Cardiac septum (tissue), 1 donor: ENCODE data around the gene KCNAB1. TPM values are rescaled to one million over a fixed set of nuclear protein-coding genes. Genes with fewer than 3 reads are reported as not detected.
"Not testable (repeated sequence)": the region's sequence is repeated elsewhere in the genome, so short reads cannot be mapped to it uniquely, and the experiment has no call there.

ENCODE experiments used
- DNase-seq: peaks from one replicate; pipeline ENCODE4 v3.0.0-alpha.2; 2020; ENCODE audit warnings: low spot score
- intact Hi-C: fragments of 100-400 bp; cut with DNase I; formaldehyde crosslinking; loops from one replicate; pipeline ENCODE4 v1.14.0; 2022
- long read RNA-seq: library from polyadenylated mRNA; unstranded; transcript quantifications from one replicate; pipeline ENCODE4 v2.0.0, GENCODE V29; 2021
- total RNA-seq: library from RNA; stranded (reverse); fragmentation: NEBNext Ultra II Directional; extraction: Animal tissue kit (Norgen Biotek cat#: 25700); gene quantifications from one replicate; pipeline ENCODE4 v1.2.1, GENCODE V29; 2021
- donor health status: DM: no; HTN: no; CAD: no.

The KCNAB1 gene
- total RNA-seq: 2.5 TPM
- long read RNA-seq, partial matches to known transcripts: 1 of 41 reads
- long read RNA-seq, other reads (novel, unspliced or antisense): 40 of 41 reads

DNA sequence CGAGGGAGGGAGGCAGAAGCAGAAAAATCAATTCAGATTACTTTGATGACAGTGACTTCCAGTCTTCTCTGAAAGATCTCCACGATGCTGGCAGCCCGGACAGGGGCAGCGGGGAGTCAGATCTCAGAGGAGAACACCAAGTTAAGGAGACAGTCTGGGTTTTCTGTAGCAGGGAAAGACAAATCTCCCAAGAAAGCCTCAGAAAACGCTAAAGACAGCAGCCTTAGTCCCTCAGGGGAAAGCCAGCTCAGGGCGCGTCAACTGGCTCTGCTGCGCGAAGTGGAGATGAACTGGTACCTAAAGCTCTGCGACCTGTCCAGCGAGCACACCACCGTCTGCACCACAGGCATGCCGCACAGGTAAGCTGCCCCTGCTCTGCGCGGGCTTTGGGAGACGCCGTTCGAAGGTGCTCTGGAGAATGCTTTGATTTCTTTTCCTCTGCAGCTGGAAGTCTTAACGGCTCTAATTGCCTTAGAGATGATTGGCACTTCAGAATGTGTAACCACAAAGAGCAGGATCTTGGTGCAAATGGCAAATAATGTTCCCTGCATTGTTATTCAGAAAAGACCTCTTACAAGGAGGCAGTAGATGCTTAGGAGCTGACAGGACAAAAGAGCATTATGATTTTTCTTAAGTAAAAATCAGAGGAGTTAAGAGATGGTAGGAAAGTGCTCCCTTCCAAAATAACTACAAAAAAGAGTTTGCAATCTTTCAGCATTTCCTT, at the start of gene KCNAB1:
Gene KCNAB1 (plus strand): TSS at position 51 of the 724 bp plus-strand sequence.
- DNase-seq: no peak
- intact Hi-C loops: no loop called here

DNA sequence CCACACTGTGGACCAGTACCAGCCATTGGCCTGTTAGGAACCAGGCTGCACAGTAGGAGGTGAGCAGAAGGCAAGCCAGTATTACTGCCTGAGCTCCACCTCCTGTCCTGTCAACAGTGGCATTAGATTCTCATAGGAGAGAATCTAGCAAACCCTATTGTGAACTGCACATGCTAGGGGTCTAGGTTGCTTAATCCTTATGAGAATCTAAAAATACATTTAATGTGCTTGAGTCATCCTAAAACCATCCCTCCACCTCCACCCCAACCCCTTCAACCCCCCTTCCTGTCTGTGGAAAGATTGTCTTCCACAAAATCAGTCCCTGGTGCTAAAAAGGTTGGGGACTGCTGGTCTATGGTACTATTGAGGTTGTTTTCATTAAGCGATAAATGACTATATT, 49.3 kb upstream of the KCNAB1 start:
- no peak for DNase-seq
- intact Hi-C loops: no loop called here

DNA sequence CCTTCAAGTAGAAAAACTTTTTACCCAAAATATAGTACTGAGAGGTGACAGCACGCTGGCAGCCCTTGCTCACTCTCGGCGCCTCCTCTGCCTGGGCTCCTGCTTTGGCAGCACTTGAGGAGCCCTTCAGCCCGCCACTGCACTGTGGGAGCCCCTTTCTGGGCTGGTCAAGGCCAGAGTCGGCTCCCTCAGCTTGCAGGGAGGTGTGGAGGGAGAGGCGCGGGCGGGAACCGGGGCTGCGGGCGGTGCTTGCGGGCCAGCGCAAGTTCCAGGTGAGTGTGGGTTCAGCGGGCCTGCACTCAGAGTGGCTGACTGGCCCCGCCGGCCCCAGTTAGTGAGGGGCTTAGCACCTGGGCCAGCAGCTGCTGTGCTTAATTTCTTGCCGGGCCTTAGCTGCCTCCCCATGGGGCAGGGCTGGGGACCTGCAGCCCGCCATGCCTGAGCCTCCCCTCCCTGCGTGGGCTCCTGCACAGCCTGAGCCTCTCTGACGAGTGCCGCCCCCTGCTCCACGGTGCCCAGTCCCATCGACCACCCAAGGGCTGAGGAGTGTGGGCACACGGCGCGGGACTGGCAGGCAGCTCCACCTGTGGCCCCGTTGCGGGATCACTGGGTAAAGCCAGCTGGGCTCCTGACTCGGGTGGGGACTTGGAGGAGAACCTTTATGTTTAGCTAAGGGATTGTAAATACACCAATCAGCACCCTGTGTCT, 47.3 kb upstream of the KCNAB1 start:
- DNase-seq, intact Hi-C loops: not testable (repeated sequence)

DNA sequence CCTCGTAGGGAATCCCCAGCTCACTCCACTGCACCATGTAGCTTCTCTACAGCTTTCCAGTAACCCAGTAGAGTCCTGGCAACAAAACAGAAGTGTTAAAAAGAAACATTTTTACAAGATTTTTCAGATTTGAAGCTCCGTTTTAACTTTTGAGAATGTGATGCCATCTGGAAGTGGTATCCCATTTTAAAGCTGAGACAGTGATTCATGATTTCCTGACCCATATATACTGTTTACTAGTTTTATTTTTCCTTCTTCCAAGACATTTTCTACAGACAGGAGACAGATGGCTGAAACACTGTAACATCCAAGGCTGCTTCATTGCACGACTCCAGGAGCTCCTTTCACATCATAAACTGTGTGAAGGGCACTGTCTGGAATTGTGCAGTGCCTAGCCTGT, 30.3 kb upstream of the KCNAB1 start:
- no peak for DNase-seq
- intact Hi-C loops: no loop called here

DNA sequence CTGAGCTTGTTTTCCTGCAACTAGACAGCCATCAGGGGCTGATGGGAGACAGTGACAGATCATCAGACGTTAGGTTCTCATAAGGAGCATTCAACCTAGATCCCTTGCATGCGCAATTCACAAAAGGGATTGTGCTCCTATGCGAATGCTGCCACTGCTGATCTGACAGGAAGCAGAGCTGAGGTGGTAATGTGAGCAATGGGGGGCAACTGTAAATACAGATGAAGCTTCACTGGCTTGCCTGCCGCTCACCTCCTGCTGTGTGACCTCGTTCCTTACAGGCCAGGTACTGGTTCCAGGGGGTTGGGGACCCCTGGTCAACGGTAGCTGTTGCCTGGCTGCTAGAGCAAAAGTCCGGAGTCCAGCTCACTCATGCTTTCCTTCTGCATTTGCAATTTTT, 26.4 kb upstream of the KCNAB1 start:
- no peak for DNase-seq
- intact Hi-C loops: no loop called here

GRCh38 chr3:156094391-156094790, 26.0 kb upstream of the KCNAB1 start:
- DNase-seq: no peak
- intact Hi-C loops: no loop called here

DNA sequence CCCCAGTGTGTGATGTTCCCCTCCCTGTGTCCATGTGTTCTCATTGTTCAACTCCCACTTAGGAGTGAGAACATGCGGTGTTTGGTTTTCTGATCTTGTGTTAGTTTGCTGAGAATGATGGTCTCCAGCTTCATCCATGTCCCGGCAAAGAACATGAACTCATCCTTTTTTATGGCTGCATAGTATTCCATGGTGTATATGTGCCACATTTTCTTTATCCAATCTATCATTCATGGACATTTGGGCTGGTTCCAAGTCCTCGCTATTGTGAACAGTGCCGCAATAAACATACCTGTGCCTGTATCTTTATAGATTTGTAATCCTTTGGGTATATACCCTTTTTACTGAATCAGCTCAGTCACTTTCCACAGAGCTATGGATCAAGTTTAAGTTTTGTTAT, 24.7 kb upstream of the KCNAB1 start:
- DNase-seq, intact Hi-C loops: not testable (repeated sequence)

- no peak for DNase-seq
- intact Hi-C loops: no loop called here
Measured at GRCh38 chr3:156098437-156099035, 21.8 kb upstream of the KCNAB1 start.

GRCh38 chr3:156099348-156099747, 21.0 kb upstream of the KCNAB1 start:
- not testable (repeated sequence) for DNase-seq

DNA sequence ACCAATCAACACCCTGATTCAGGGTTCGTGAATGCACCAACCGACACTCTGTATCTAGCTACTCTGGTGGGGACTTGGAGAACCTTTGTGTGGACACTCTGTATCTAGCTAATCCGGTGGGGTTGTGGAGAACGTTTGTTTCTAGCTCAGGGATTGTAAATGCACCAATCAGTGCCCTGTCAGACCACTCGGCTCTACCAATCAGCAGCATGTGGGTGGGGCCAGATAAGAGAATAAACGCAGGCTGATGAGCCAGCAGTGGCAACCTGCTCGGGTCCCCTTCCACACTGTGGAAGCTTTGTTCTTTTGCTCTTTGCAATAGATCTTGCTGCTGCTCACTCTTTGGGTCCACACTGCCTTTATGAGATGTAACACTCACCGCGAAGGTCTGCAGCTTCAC, 20.4 kb upstream of the KCNAB1 start:
- intact Hi-C loops, DNase-seq: not testable (repeated sequence)

More at GRCh38 chr3:156099348-156099747, 21.0 kb upstream of the KCNAB1 start:
- intact Hi-C loops: not testable (repeated sequence)

DNA sequence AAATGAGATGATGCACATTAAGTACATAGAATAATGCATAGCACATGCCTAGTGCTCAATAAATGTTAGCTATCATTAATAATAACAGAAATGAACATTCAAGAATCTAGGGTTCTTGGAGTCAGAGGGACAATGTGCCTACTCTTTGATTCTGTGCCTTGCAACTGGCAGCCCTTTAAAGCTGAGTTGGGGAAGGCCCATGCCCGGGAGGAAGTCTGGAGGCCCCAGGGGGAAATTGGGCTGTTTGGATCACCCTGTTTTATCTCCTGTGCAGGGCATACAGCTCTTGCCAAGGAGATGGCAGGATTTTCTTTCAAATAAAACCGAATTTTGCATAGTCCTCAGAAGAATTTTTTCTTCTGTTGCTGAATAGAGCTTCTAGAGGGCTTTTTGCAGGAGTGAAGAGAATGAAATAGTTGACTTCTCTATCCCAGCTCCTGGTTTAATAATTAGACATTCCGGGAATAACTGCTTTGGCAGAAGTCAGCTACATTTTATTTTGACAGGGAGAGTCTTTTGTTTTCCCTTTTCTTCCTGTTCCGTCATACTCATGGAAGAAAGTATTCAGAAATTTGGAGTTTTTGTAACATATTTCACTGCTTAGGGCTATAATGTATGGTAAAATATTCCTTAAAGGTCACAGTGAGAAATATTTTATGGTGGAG, 18.0 kb upstream of the KCNAB1 start:
- intact Hi-C loops: no loop called here
- DNase-seq: no peak

DNA sequence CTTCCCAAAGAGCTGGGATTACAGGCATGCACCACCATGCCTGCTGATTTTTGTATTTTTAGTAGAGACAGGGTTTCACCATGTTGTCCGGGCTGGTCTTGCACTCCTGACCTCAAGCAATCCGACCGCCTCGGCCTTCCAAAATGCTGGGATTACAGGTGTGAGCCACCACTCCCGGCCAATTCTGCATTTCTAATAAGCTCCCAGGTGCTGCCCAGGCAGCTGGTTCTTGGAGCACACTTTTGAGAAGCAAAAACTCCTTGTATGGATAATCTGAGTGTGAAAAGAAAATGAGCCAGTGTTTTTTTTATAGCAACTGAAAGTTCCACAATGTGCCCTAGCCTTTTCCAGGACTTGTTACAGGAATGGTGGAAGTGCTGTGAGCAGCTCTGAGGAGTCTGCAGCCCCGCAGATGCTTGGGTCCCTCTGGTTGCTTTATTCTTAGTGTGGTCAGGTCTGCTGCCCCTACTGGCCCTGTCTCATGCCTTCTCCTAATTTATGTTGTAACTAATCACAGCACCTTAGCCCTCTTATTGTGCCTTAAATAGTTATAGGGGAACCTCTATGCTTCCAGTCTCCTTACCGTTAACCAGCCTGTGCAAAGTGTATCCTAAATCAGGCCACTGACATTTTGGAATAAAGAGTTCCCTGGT, 13.5 kb upstream of the KCNAB1 start:
- intact Hi-C loops: no loop called here
- DNase-seq: no peak

DNA sequence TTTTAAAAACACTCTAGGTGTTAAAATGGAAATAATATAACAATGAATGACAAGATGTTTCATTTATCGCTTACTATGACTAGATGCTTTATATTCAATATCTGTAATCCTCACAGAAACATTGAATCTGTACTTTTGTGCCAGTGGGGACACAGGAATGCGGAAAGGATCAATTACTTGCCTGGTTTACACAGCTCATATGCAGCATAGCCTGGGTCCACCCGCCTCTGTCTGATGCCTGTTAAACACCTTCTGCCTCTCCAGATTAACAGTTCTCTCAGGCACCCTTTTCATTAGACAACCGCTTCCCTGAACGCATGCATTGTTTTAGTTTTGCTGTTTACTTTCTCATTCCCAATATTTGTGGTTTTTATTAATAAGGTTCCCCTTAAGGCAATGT, 12.9 kb upstream of the KCNAB1 start:
- intact Hi-C loops: no loop called here
- no peak for DNase-seq

DNA sequence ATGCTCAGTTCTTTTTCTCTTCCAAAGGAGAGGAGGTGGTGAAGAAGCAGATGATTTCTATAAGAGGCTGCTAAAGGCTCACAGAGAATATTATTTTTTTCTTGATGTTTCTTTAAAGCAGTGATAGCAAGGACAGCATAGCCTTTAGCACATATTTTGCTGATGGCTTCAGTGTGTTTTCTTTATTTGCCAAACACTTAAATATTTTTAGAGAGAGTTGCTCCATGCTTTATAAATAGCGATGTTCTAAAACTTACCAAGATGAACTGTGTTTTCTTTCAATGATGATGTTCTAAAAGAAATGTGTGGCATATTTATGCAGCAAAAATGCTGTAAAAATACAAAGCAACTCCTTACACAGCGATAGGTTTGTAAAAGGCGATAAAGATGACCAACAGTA, 11.8 kb upstream of the KCNAB1 start:
- intact Hi-C loops: no loop called here

DNA sequence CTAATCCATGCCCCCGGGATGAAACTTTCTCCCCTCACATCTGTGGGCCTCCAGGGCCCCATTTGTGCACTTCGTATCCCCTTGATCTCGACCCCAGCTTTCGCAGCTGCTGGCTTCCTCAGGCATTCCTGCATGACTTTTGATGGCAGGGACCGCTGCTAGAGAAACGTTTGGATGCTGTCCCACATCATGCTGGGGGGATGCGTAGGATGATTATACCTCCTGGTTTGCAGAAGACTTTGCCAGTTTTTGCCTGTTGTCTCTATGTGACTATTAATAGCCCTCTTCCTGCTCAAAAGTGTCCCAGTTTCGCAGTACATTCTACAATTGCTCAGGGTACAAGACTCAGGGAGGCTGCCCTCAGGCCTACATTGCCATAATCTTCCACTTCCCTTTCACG, 10.4 kb upstream of the KCNAB1 start:
- intact Hi-C loops: no loop called here
- no peak for DNase-seq

More for the DNA sequence above, 11.8 kb upstream of the KCNAB1 start:
- no peak for DNase-seq

DNA sequence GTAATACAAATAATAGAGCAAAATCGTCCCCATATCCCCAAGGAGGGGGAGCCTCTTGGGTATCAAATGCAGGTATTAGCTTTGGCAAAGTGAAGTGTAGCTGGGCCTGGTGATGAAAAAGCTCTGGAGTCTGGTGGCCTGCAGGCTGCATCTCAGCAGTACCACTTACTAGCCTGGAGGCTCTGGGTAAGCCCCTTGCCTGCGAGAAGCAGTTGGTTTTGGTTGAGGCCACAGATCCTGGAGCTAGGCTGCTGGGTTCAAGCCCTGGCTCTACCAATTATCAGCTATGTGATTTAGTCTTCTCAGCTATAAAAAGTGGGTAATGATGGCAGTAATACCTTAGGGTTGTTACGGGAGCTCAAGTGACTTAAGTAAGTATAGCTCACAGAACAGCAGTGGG, 6.1 kb downstream of the KCNAB1 start:
- intact Hi-C loops: no loop called here
- no peak for DNase-seq

DNA sequence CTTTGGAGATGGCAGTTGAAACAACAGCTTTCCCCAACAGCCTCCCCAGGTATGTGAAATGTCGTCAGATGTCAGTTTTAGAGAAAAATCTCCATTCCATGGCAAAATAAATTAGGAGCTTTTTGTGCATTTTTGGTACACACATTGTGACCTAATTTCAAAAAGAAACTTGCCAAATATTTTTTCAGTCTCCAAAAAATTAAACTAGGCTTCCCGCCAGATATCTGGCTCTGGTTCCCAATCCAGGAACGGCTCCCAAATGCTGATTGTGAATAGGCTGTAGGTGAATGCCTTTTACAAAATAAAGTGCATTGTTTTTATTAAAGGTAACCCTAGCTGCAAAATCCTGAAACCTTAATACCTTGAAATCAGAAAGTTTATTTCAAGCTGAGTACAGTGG, 10.9 kb downstream of the KCNAB1 start:
- intact Hi-C loops: no loop called here

DNA sequence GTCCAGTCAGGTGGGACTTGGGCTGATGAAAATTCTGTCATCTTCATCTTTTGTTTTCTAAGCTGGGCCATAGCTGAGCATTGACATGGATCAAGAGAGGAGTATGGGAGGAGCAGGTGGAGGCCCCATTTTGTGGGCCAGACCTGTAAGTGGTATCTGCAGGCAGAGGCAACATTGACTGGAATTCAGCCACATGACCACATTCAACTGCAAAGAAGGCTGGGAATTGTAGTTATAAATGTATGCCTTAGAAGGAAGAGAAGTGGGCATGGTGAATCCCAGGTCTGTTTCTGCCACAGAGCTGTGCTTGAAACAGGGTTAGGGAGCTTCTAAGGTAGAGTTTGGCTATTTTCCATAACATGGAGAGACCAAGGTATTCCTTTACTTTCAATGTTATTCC, 11.4 kb downstream of the KCNAB1 start:
- DNase-seq: no peak
- intact Hi-C loops: no loop called here

More for the DNA sequence above, 10.9 kb downstream of the KCNAB1 start:
- no peak for DNase-seq

DNA sequence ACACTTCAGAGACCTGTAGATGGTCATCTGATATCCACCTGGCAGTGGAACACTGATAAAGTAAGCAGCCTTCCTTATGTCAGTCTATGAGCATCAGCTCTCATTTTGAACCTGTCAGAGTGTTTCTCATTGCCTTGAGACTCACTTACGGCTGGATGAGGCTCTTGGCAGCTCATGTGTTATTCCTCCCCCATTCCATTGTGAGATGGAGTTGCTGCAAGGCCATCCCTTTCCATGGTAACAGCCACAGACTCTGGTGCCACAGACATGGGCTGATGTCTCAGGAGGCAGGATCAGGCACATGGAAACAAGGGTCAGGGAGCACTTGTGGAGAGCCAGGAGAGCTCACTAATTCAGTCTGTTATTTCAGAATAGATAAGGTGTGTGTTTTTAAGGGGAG, 11.9 kb downstream of the KCNAB1 start:
- intact Hi-C loops: no loop called here
- no peak for DNase-seq

- no peak for DNase-seq
- intact Hi-C loops: no loop called here
Measured at GRCh38 chr3:156133076-156133475, 12.7 kb downstream of the KCNAB1 start.
